ENCODE results near the gene INSR.

- no peak for TF ChIP-seq POLR2A (IDR thresholded peaks at IDR 0.05)
- no peak for TF ChIP-seq CTCF (IDR thresholded peaks at IDR 0.05)
Measured at GRCh38 chr19:7223429-7223828, 70.8 kb downstream of the INSR start.

Measured in thyroid gland (tissue), 4 donors.